Mesodermal cell (in vitro differentiated cells): Measurements from ENCODE around the gene LRIG2.
"Not testable (repeated sequence)": the region's sequence is repeated elsewhere in the genome, so short reads cannot be mapped to it uniquely, and the experiment has no call there.

Source experiments
- H3K27ac ChIP-seq: 2 replicates; pipeline ENCODE4 v1.7.0; 2013; ENCODE audit warnings: mild to moderate bottlenecking, low read depth, low read length, moderate library complexity; ENCODE audit not compliant: severe bottlenecking
- H3K36me3 ChIP-seq: 2 replicates; pipeline ENCODE4 v1.7.1; 2013; ENCODE audit warnings: mild to moderate bottlenecking, low read length, moderate library complexity; ENCODE audit not compliant: control insufficient read depth, insufficient read depth
- H3K4me1 ChIP-seq: one replicate; pipeline ENCODE4 v1.7.1; 2013; ENCODE audit warnings: mild to moderate bottlenecking, low read length; ENCODE audit not compliant: insufficient read depth, control insufficient read depth, poor library complexity, severe bottlenecking
- H3K4me3 ChIP-seq: 2 replicates; pipeline ENCODE4 v1.7.0; 2013; ENCODE audit warnings: low read length, control low read depth, mild to moderate bottlenecking; ENCODE audit not compliant: insufficient read depth, poor library complexity, severe bottlenecking; ENCODE audit errors: extremely low read depth
- H3K9me3 ChIP-seq: 2 replicates; pipeline ENCODE4 v1.7.1; 2013; ENCODE audit warnings: mild to moderate bottlenecking, low read length, moderate library complexity; ENCODE audit not compliant: control insufficient read depth
- WGBS, 2 experiments: methylation state at CpG; one replicate each; pipeline ENCODE4 v1.1.5; 2013; ENCODE audit warnings: missing lambda C conversion rate in 2 of 2; ENCODE audit not compliant: insufficient coverage in 2 of 2; 5-methylcytosine and 5-hydroxymethylcytosine counted together

LRIG2 gene

GRCh38 chr1:113063456-113063855 lies 9.5 kb upstream of the LRIG2 start:
- H3K4me3 ChIP-seq, H3K27ac ChIP-seq, H3K36me3 ChIP-seq, H3K4me1 ChIP-seq, H3K9me3 ChIP-seq: not testable (repeated sequence)
- WGBS, 2 experiments, result 92 to 94% methylated on average over 19 to 23 of the region's 35 CpGs

- Histone ChIP-seq H3K27ac (peak overlapping the region; percentile 29), H3K9me3 (no peaks in the 10 kb centered on the region), H3K4me3 (peak overlapping the region; percentile 70), H3K4me1 (no peaks in the 10 kb centered on the region), H3K36me3 (peaks cover 18% of the 10 kb centered on the region)
- WGBS, 2 experiments, result 45 to 46% methylated on average over 6 of the region's 6 CpGs
These were observed 749 bp upstream of the LRIG2 start for GRCh38 chr1:113072141-113072756.

- H3K4me3 ChIP-seq, result peak overlapping the region; percentile 70
- 0 to 1% methylated on average over 14 to 21 of the region's 22 CpGs for WGBS, 2 experiments
- H3K4me1 ChIP-seq, result no peaks in the 10 kb centered on the region
- no peaks in the 10 kb centered on the region for H3K9me3 ChIP-seq
- peaks cover 30% of the 10 kb centered on the region for H3K36me3 ChIP-seq
- H3K27ac ChIP-seq, result peak overlapping the region; percentile 93
These were observed 517 bp downstream of the LRIG2 start for GRCh38 chr1:113073479-113073950.

GRCh38 chr1:113074237-113074636 lies 1.2 kb downstream of the LRIG2 start:
- Histone ChIP-seq H3K4me1 (no peaks in the 10 kb centered on the region), H3K4me3 (peak overlapping the region; percentile 70), H3K9me3 (no peaks in the 10 kb centered on the region), H3K27ac (no peak overlapping the region), H3K36me3 (peaks cover 37% of the 10 kb centered on the region)
- 66 to 77% methylated on average over 2 to 5 of the region's 6 CpGs for WGBS, 2 experiments

- 81 to 90% methylated on average over 2 of the region's 2 CpGs for WGBS, 2 experiments
- H3K9me3 ChIP-seq, H3K4me3 ChIP-seq: not testable (repeated sequence)
These were observed 5.0 kb downstream of the LRIG2 start for GRCh38 chr1:113077978-113078377.

GRCh38 chr1:113086541-113086940 lies 13.5 kb downstream of the LRIG2 start:
- H3K4me3 ChIP-seq, result no peak overlapping the region
- no CpG with 5 or more reads among the region's 2 CpGs for WGBS, 2 experiments
- no peak overlapping the region for H3K27ac ChIP-seq
- H3K4me1 ChIP-seq, result no peaks in the 10 kb centered on the region
- peaks cover 37% of the 10 kb centered on the region for H3K36me3 ChIP-seq
- no peaks in the 10 kb centered on the region for H3K9me3 ChIP-seq

More at GRCh38 chr1:113077978-113078377, 5.0 kb downstream of the LRIG2 start:
- H3K4me1 ChIP-seq, H3K27ac ChIP-seq: not testable (repeated sequence)
- peaks cover 65% of the 10 kb centered on the region for H3K36me3 ChIP-seq

- H3K4me3 ChIP-seq, result no peak overlapping the region
- H3K36me3 ChIP-seq, result peaks cover 21% of the 10 kb centered on the region
- H3K27ac ChIP-seq, result no peak overlapping the region
- no peaks in the 10 kb centered on the region for H3K9me3 ChIP-seq
- H3K4me1 ChIP-seq, result no peaks in the 10 kb centered on the region
- 86 to 88% methylated on average over 1 of the region's 1 CpG for WGBS, 2 experiments
These were observed 16.0 kb downstream of the LRIG2 start for GRCh38 chr1:113088972-113089371.

GRCh38 chr1:113090051-113090450 lies 17.1 kb downstream of the LRIG2 start:
- Histone ChIP-seq H3K4me1 (no peaks in the 10 kb centered on the region), H3K36me3 (peaks cover 30% of the 10 kb centered on the region), H3K27ac (no peak overlapping the region), H3K9me3 (no peaks in the 10 kb centered on the region), H3K4me3 (no peak overlapping the region)
- no CpG with 5 or more reads among the region's 1 CpG for WGBS, 2 experiments

GRCh38 chr1:113091988-113092594 lies 19.1 kb downstream of the LRIG2 start:
- H3K27ac ChIP-seq, result no peak overlapping the region
- H3K36me3 ChIP-seq, result peaks cover 38% of the 10 kb centered on the region
- H3K4me1 ChIP-seq, result no peaks in the 10 kb centered on the region
- H3K4me3 ChIP-seq, result no peak overlapping the region
- WGBS, 2 experiments, result 100% methylated on average over 1 of the region's 1 CpG; no CpG with 5 or more reads in 1 of the 2 experiments
- H3K9me3 ChIP-seq, result no peaks in the 10 kb centered on the region

- no peak overlapping the region for H3K27ac ChIP-seq
- H3K4me3 ChIP-seq, result no peak overlapping the region
- WGBS, 2 experiments, result 80 to 90% methylated on average over 2 of the region's 4 CpGs
- no peaks in the 10 kb centered on the region for H3K4me1 ChIP-seq
- H3K9me3 ChIP-seq, result no peaks in the 10 kb centered on the region
- H3K36me3 ChIP-seq, result peaks cover 59% of the 10 kb centered on the region
These were observed 21.5 kb downstream of the LRIG2 start for GRCh38 chr1:113094506-113094905.

GRCh38 chr1:113095790-113096455 lies 22.9 kb downstream of the LRIG2 start:
- no peak overlapping the region for H3K4me3 ChIP-seq
- H3K9me3 ChIP-seq, result no peaks in the 10 kb centered on the region
- 96 to 100% methylated on average over 2 of the region's 5 CpGs for WGBS, 2 experiments
- no peak overlapping the region for H3K27ac ChIP-seq
- peaks cover 67% of the 10 kb centered on the region for H3K36me3 ChIP-seq
- H3K4me1 ChIP-seq, result no peaks in the 10 kb centered on the region
